ENCODE measurements around the gene RPL10A. TPM values are rescaled to one million over a fixed set of nuclear protein-coding genes. Genes with fewer than 3 reads are reported as not detected.

Gene RPL10A
- total RNA-seq, 2 experiments from 2014 or later, result 1,239 to 1,245 TPM

- Mint-ChIP-seq H3K27ac (no peak overlapping the region), H3K36me3 (ENCODE audit: low read depth) (no peaks in the 10 kb centered on the region), H3K27me3 (peaks cover 42% of the 10 kb centered on the region), H3K9me3 (no peaks in the 10 kb centered on the region), H3K4me1 (peaks cover 13% of the 10 kb centered on the region), H3K4me3 (peak overlapping the region; percentile 67)
- DNase-seq, result no peak
- ChIA-PET POLR2A (interaction anchor here (0.9 to 1.0 kb wide), 3 partner anchors 14 to 203 kb away, joined by 3 read pairs; partner anchors contain the start of gene DEF6), CTCF (interaction anchor here (0.6 kb wide), 1 partner anchor 32 kb away, joined by 3 read pairs; no protein-coding TSS in a partner anchor)
Observed at GRCh38 chr6:35498422-35499067, 30.3 kb downstream of the RPL10A start.

GRCh38 chr6:35499372-35499771, 31.2 kb downstream of the RPL10A start:
- H3K9me3 Mint-ChIP-seq, result no peaks in the 10 kb centered on the region
- no peak overlapping the region for H3K4me3 Mint-ChIP-seq
- H3K27me3 Mint-ChIP-seq, result peaks cover 42% of the 10 kb centered on the region
- H3K27ac Mint-ChIP-seq, result no peak overlapping the region
- no peak for DNase-seq
- POLR2A ChIA-PET, result interaction anchor here (1.0 kb wide), 1 partner anchor 204 kb away, joined by 3 read pairs; no protein-coding TSS in a partner anchor
- CTCF ChIA-PET, result no interaction called here
- H3K4me1 Mint-ChIP-seq, result peaks cover 10% of the 10 kb centered on the region
- no peaks in the 10 kb centered on the region for H3K36me3 Mint-ChIP-seq (ENCODE audit: low read depth)

GRCh38 chr6:35500782-35501181, 32.6 kb downstream of the RPL10A start:
- Mint-ChIP-seq H3K9me3 (no peaks in the 10 kb centered on the region), H3K4me3 (no peak overlapping the region), H3K4me1 (peaks cover 6% of the 10 kb centered on the region), H3K27me3 (peaks cover 35% of the 10 kb centered on the region), H3K36me3 (ENCODE audit: low read depth) (no peaks in the 10 kb centered on the region), H3K27ac (no peak overlapping the region)
- ChIA-PET CTCF (interaction anchor here (0.7 kb wide), 1 partner anchor 22 kb away, joined by 4 read pairs; no protein-coding TSS in a partner anchor), POLR2A (interaction anchor here (0.5 kb wide), 1 partner anchor 61 kb away, joined by 3 read pairs; no protein-coding TSS in a partner anchor)
- DNase-seq, result no peak

GRCh38 chr6:35501784-35502183, 33.6 kb downstream of the RPL10A start:
- no peak for DNase-seq
- ChIA-PET CTCF (interaction anchor here (0.8 kb wide), 1 partner anchor 21 kb away, joined by 3 read pairs; no protein-coding TSS in a partner anchor), POLR2A (no interaction called here)
- no peak overlapping the region for H3K27ac Mint-ChIP-seq
- no peaks in the 10 kb centered on the region for H3K36me3 Mint-ChIP-seq (ENCODE audit: low read depth)
- H3K4me3 Mint-ChIP-seq, result no peak overlapping the region
- H3K27me3 Mint-ChIP-seq, result peaks cover 35% of the 10 kb centered on the region
- H3K4me1 Mint-ChIP-seq, result peaks cover 6% of the 10 kb centered on the region
- no peaks in the 10 kb centered on the region for H3K9me3 Mint-ChIP-seq

GRCh38 chr6:35503534-35503933, 35.3 kb downstream of the RPL10A start:
- Mint-ChIP-seq H3K36me3 (ENCODE audit: low read depth) (no peaks in the 10 kb centered on the region), H3K27ac (no peak overlapping the region), H3K9me3 (no peaks in the 10 kb centered on the region), H3K27me3 (peaks cover 31% of the 10 kb centered on the region), H3K4me1 (peaks cover 3% of the 10 kb centered on the region), H3K4me3 (no peak overlapping the region)
- CTCF ChIA-PET, result no interaction called here
- DNase-seq, result no peak
- POLR2A ChIA-PET, result no interaction called here

GRCh38 chr6:35505999-35506412, 37.8 kb downstream of the RPL10A start:
- DNase-seq, result no peak
- POLR2A ChIA-PET, result no interaction called here
- H3K9me3 Mint-ChIP-seq, result no peaks in the 10 kb centered on the region
- no peak overlapping the region for H3K27ac Mint-ChIP-seq
- H3K4me3 Mint-ChIP-seq, result no peak overlapping the region
- CTCF ChIA-PET, result interaction anchor here (0.8 to 1.0 kb wide), 2 partner anchors 16 to 17 kb away, joined by 3 read pairs; no protein-coding TSS in a partner anchor
- no peaks in the 10 kb centered on the region for H3K36me3 Mint-ChIP-seq (ENCODE audit: low read depth)
- no peaks in the 10 kb centered on the region for H3K4me1 Mint-ChIP-seq
- peaks cover 26% of the 10 kb centered on the region for H3K27me3 Mint-ChIP-seq

GRCh38 chr6:35506536-35506935, 38.3 kb downstream of the RPL10A start:
- H3K27me3 Mint-ChIP-seq, result peaks cover 28% of the 10 kb centered on the region
- no peaks in the 10 kb centered on the region for H3K4me1 Mint-ChIP-seq
- no peaks in the 10 kb centered on the region for H3K36me3 Mint-ChIP-seq (ENCODE audit: low read depth)
- no peak for DNase-seq
- ChIA-PET POLR2A (no interaction called here), CTCF (interaction anchor here (0.7 kb wide), 1 partner anchor 16 kb away, joined by 3 read pairs; no protein-coding TSS in a partner anchor)
- H3K27ac Mint-ChIP-seq, result no peak overlapping the region
- H3K4me3 Mint-ChIP-seq, result no peak overlapping the region
- H3K9me3 Mint-ChIP-seq, result no peaks in the 10 kb centered on the region

GRCh38 chr6:35507221-35507620, 39.0 kb downstream of the RPL10A start:
- Mint-ChIP-seq H3K27ac (no peak overlapping the region), H3K27me3 (peaks cover 24% of the 10 kb centered on the region), H3K9me3 (no peaks in the 10 kb centered on the region), H3K4me1 (no peaks in the 10 kb centered on the region), H3K4me3 (no peak overlapping the region), H3K36me3 (ENCODE audit: low read depth) (no peaks in the 10 kb centered on the region)
- POLR2A ChIA-PET, result no interaction called here
- no peak for DNase-seq
- CTCF ChIA-PET, result interaction anchor here (0.6 to 0.7 kb wide), 2 partner anchors 15 to 257 kb away, joined by 3 to 5 read pairs; no protein-coding TSS in a partner anchor

- no peaks in the 10 kb centered on the region for H3K36me3 Mint-ChIP-seq (ENCODE audit: low read depth)
- no peak overlapping the region for H3K4me3 Mint-ChIP-seq
- no peak overlapping the region for H3K27ac Mint-ChIP-seq
- no peak for DNase-seq
- no peaks in the 10 kb centered on the region for H3K9me3 Mint-ChIP-seq
- ChIA-PET CTCF (interaction anchor here (0.9 kb wide), 1 partner anchor 16 kb away, joined by 3 read pairs; no protein-coding TSS in a partner anchor), POLR2A (no interaction called here)
- no peaks in the 10 kb centered on the region for H3K4me1 Mint-ChIP-seq
- H3K27me3 Mint-ChIP-seq, result peaks cover 24% of the 10 kb centered on the region
Observed at GRCh38 chr6:35508027-35508426, 39.8 kb downstream of the RPL10A start.

- DNase-seq, result no peak
- CTCF ChIA-PET, result interaction anchor here (0.9 to 2.5 kb wide), 2 partner anchors 15 kb away, joined by 3 to 7 read pairs; no protein-coding TSS in a partner anchor
- H3K9me3 Mint-ChIP-seq, result no peaks in the 10 kb centered on the region
- POLR2A ChIA-PET, result no interaction called here
- H3K4me3 Mint-ChIP-seq, result no peak overlapping the region
- H3K27ac Mint-ChIP-seq, result no peak overlapping the region
- H3K4me1 Mint-ChIP-seq, result no peaks in the 10 kb centered on the region
- peaks cover 23% of the 10 kb centered on the region for H3K27me3 Mint-ChIP-seq
- H3K36me3 Mint-ChIP-seq (ENCODE audit: low read depth), result no peaks in the 10 kb centered on the region
Observed at GRCh38 chr6:35508542-35508941, 40.3 kb downstream of the RPL10A start.

GRCh38 chr6:35510916-35511561, 42.8 kb downstream of the RPL10A start:
- Mint-ChIP-seq H3K27me3 (peaks cover 26% of the 10 kb centered on the region), H3K9me3 (no peaks in the 10 kb centered on the region)
- CTCF ChIA-PET, result interaction anchor here (2.5 kb wide), 1 partner anchor 12 kb away, joined by 7 read pairs; no protein-coding TSS in a partner anchor

GRCh38 chr6:35511562-35511941, 43.4 kb downstream of the RPL10A start:
- H3K36me3 Mint-ChIP-seq (ENCODE audit: low read depth), result no peaks in the 10 kb centered on the region
- no peaks in the 10 kb centered on the region for H3K9me3 Mint-ChIP-seq
- ChIA-PET POLR2A (no interaction called here), CTCF (no interaction called here)
- no peak overlapping the region for H3K27ac Mint-ChIP-seq
- no peaks in the 10 kb centered on the region for H3K4me1 Mint-ChIP-seq
- no peak overlapping the region for H3K4me3 Mint-ChIP-seq
- H3K27me3 Mint-ChIP-seq, result peaks cover 23% of the 10 kb centered on the region
- DNase-seq, result no peak

More at GRCh38 chr6:35510916-35511561, 42.8 kb downstream of the RPL10A start:
- POLR2A ChIA-PET, result interaction anchor here (1.1 kb wide), 1 partner anchor 17 kb away, joined by 3 read pairs; no protein-coding TSS in a partner anchor
- H3K4me3 Mint-ChIP-seq, result no peak overlapping the region
- no peaks in the 10 kb centered on the region for H3K36me3 Mint-ChIP-seq (ENCODE audit: low read depth)
- no peak for DNase-seq
- H3K27ac Mint-ChIP-seq, result no peak overlapping the region
- no peaks in the 10 kb centered on the region for H3K4me1 Mint-ChIP-seq

GRCh38 chr6:35512006-35512405, 43.8 kb downstream of the RPL10A start:
- Mint-ChIP-seq H3K27ac (no peak overlapping the region), H3K4me3 (no peak overlapping the region), H3K27me3 (peaks cover 23% of the 10 kb centered on the region), H3K4me1 (no peaks in the 10 kb centered on the region), H3K9me3 (no peaks in the 10 kb centered on the region), H3K36me3 (ENCODE audit: low read depth) (no peaks in the 10 kb centered on the region)
- no peak for DNase-seq
- CTCF ChIA-PET, result no interaction called here
- POLR2A ChIA-PET, result no interaction called here

All from activated CD4-positive, alpha-beta memory T cell treated with anti-CD3 and anti-CD28 coated beads, Interleukin-2, amount 10 ng/mL, durations not matched to agents 7 days and 5 days (primary cell).